Measurements from ENCODE around the gene SGMS1. TPM values are rescaled to one million over a fixed set of nuclear protein-coding genes. Genes with fewer than 3 reads are reported as not detected.

Gene SGMS1
- polyA plus RNA-seq, 1 of the 3 experiments (the other 2 are of a cell fraction) = 6.3 TPM

- no peak overlapping the region for H2AFZ ChIP-seq (ENCODE audit: low read depth)
- TF ChIP-seq NFIC (IDR thresholded peaks at IDR 0.05; ENCODE audit: borderline replicate concordance) = no peak
- no peak for TF ChIP-seq FOSL2 (IDR thresholded peaks at IDR 0.05; ENCODE audit: borderline replicate concordance, low read depth)
- TF ChIP-seq TCF12 (IDR thresholded peaks at IDR 0.05) = no peak
- TF ChIP-seq RCOR1 (IDR thresholded peaks at IDR 0.05; ENCODE audit: low read length) = no peak
- no peak for TF ChIP-seq FOXM1 (IDR thresholded peaks at IDR 0.05; ENCODE audit: low read depth)
- TF ChIP-seq RAD21 (IDR thresholded peaks at IDR 0.05; ENCODE audit: low read length) = no peak
- no peak for TF ChIP-seq YY1 (IDR thresholded peaks at IDR 0.05; ENCODE audit: low read depth)
- TF ChIP-seq MAX (IDR thresholded peaks at IDR 0.05; ENCODE audit: low read depth) = no peak
- TF ChIP-seq IRF3 (IDR thresholded peaks at IDR 0.05; ENCODE audit: low read depth, low read length) = no peak
- no peak for TF ChIP-seq ELF1 (IDR thresholded peaks at IDR 0.05)
- no peak for TF ChIP-seq GABPA (IDR thresholded peaks at IDR 0.05; ENCODE audit: low read depth)
- TF ChIP-seq SIN3A (IDR thresholded peaks at IDR 0.05; ENCODE audit: borderline replicate concordance, low read depth, low read length) = no peak
- no peak for TF ChIP-seq MEF2A (IDR thresholded peaks at IDR 0.05; ENCODE audit: borderline replicate concordance, low read depth)
- TF ChIP-seq FOXJ3 (CRISPR knock-in tag; IDR thresholded peaks at IDR 0.05) = no peak
- no peaks in the 10 kb centered on the region for H3K27me3 ChIP-seq (ENCODE audit: insufficient read depth)
- H3K9me3 ChIP-seq = no peaks in the 10 kb centered on the region
- no peak overlapping the region for H3K4me2 ChIP-seq
- H3K27ac ChIP-seq (ENCODE audit: low read depth in 2 of 2, low read length in 1 of 2) = no peak overlapping the region
- H4K20me1 ChIP-seq (ENCODE audit: insufficient read depth) = no peaks in the 10 kb centered on the region
- H3K4me1 ChIP-seq (ENCODE audit: control insufficient read depth in 1 of 2, insufficient read depth in 2 of 2, low read depth in 1 of 2, low read length in 1 of 2) = no peaks in the 10 kb centered on the region
- no peaks in the 10 kb centered on the region for H3K9me2 ChIP-seq
- 96% methylated on average over 3 of the region's 3 CpGs for WGBS (ENCODE audit: low lambda C conversion rate)
- H3K36me3 ChIP-seq (replicated peaks in 1 of 2; ENCODE audit: control insufficient read depth in 1 of 2, insufficient read depth in 2 of 2, low read length in 1 of 2) = peaks cover 0 to 5% of the 10 kb centered on the region in 2 experiments
- H3K79me2 ChIP-seq (ENCODE audit: insufficient read depth) = no peaks in the 10 kb centered on the region
- POLR2A ChIA-PET = no interaction called here
- H3F3A ChIP-seq (replicated peaks; ENCODE audit: insufficient read depth) = peaks cover 3% of the 10 kb centered on the region
- H3K9ac ChIP-seq = no peak overlapping the region
- no peak overlapping the region for H3K4me3 ChIP-seq (ENCODE audit: low read depth in 2 of 2, low read length in 1 of 2)
- no peak for DNase-seq
- CTCF ChIA-PET = no interaction called here
Measured at GRCh38 chr10:50520115-50520514, 103.6 kb downstream of the SGMS1 start.

- H3K27ac ChIP-seq (ENCODE audit: low read depth in 2 of 2, low read length in 1 of 2) = no peak overlapping the region
- no peak overlapping the region for H3K4me3 ChIP-seq (ENCODE audit: low read depth in 2 of 2, low read length in 1 of 2)
- ChIA-PET POLR2A (no interaction called here), CTCF (interaction anchor here (1.2 kb wide), 1 partner anchor 12 kb away, joined by 3 read pairs; no protein-coding TSS in a partner anchor)
- no peaks in the 10 kb centered on the region for H3K27me3 ChIP-seq (ENCODE audit: insufficient read depth)
- no peak for DNase-seq
- 91% methylated on average over 3 of the region's 3 CpGs for WGBS (ENCODE audit: low lambda C conversion rate)
- H4K20me1 ChIP-seq (ENCODE audit: insufficient read depth) = no peaks in the 10 kb centered on the region
- no peaks in the 10 kb centered on the region for H3K4me1 ChIP-seq (ENCODE audit: control insufficient read depth in 1 of 2, insufficient read depth in 2 of 2, low read depth in 1 of 2, low read length in 1 of 2)
- TF ChIP-seq CTCF (IDR thresholded peaks at IDR 0.05) (no peak), ZBTB33 (IDR thresholded peaks at IDR 0.05; ENCODE audit: borderline replicate concordance, low read depth) (no peak), RAD21 (IDR thresholded peaks at IDR 0.05; ENCODE audit: low read length) (no peak), SMC3 (IDR thresholded peaks at IDR 0.05; ENCODE audit: low read depth, low read length) (no peak), MEF2A (IDR thresholded peaks at IDR 0.05; ENCODE audit: borderline replicate concordance, low read depth) (no peak), FOXJ3 (CRISPR knock-in tag; IDR thresholded peaks at IDR 0.05) (no peak), EP300 (IDR thresholded peaks at IDR 0.05; ENCODE audit: borderline replicate concordance in 1 of 2, low read depth in 1 of 2, low read length in 1 of 2) (no peak), RCOR1 (IDR thresholded peaks at IDR 0.05; ENCODE audit: low read length) (no peak), YY1 (IDR thresholded peaks at IDR 0.05; ENCODE audit: low read depth) (no peak), TEAD4 (IDR thresholded peaks at IDR 0.05; ENCODE audit: borderline replicate concordance, insufficient read depth) (no peak), IRF3 (IDR thresholded peaks at IDR 0.05; ENCODE audit: low read depth, low read length) (no peak), FOXM1 (IDR thresholded peaks at IDR 0.05; ENCODE audit: low read depth) (no peak), NRF1 (IDR thresholded peaks at IDR 0.05; ENCODE audit: low read depth, low read length) (no peak), TCF12 (IDR thresholded peaks at IDR 0.05) (no peak), RFX5 (IDR thresholded peaks at IDR 0.05; ENCODE audit: low read length) (no peak)
- H3F3A ChIP-seq (replicated peaks; ENCODE audit: insufficient read depth) = peaks cover 3% of the 10 kb centered on the region
- H3K9ac ChIP-seq = no peak overlapping the region
- H2AFZ ChIP-seq (ENCODE audit: low read depth) = no peak overlapping the region
- peaks cover 0 to 5% of the 10 kb centered on the region in 2 experiments for H3K36me3 ChIP-seq (replicated peaks in 1 of 2; ENCODE audit: control insufficient read depth in 1 of 2, insufficient read depth in 2 of 2, low read length in 1 of 2)
- H3K4me2 ChIP-seq = no peak overlapping the region
- no peaks in the 10 kb centered on the region for H3K79me2 ChIP-seq (ENCODE audit: insufficient read depth)
- H3K9me2 ChIP-seq = no peaks in the 10 kb centered on the region
- H3K9me3 ChIP-seq = no peaks in the 10 kb centered on the region
Measured at GRCh38 chr10:50517626-50518025, 106.1 kb downstream of the SGMS1 start.
